Loucy (cell line): Measurements from ENCODE around the gene SELENOS.

Experiments
- H2AFZ ChIP-seq: fragments of 200-600 bp; sonication (generic); 2 replicates; pipeline ENCODE4 v1.6.0; 2016; ENCODE audit warnings: antibody characterized with exemption, mild to moderate bottlenecking, low read length, moderate library complexity
- H3F3A ChIP-seq: fragments of 200-600 bp; 2 replicates; pipeline ENCODE4 v1.6.0; 2016; ENCODE audit warnings: antibody characterized with exemption, low read depth, mild to moderate bottlenecking
- H3K27me3 ChIP-seq: fragments of 200-600 bp; sonication (generic); 2 replicates; pipeline ENCODE4 v1.6.1; 2014; ENCODE audit warnings: low read length, mild to moderate bottlenecking; ENCODE audit not compliant: insufficient read depth, poor library complexity, severe bottlenecking
- H3K36me3 ChIP-seq: fragments of 200-600 bp; sonication (generic); 2 replicates; pipeline ENCODE4 v1.6.1; 2016; ENCODE audit warnings: low read length; ENCODE audit not compliant: insufficient read depth
- H3K4me1 ChIP-seq: fragments of 200-600 bp; sonication (generic); 2 replicates; pipeline ENCODE4 v1.5.1; 2014; ENCODE audit warnings: low read length, mild to moderate bottlenecking; ENCODE audit not compliant: insufficient read depth, poor library complexity, severe bottlenecking
- H3K4me2 ChIP-seq: fragments of 200-600 bp; sonication (generic); 2 replicates; pipeline ENCODE4 v1.6.0; 2014; ENCODE audit warnings: antibody characterized with exemption, low read length, low read depth, mild to moderate bottlenecking; ENCODE audit not compliant: poor library complexity, severe bottlenecking
- H3K4me3 ChIP-seq: fragments of 200-600 bp; sonication (generic); 2 replicates; pipeline ENCODE4 v1.5.1; 2014; ENCODE audit warnings: low read length, mild to moderate bottlenecking, mixed read lengths; ENCODE audit not compliant: poor library complexity, severe bottlenecking
- H3K79me2 ChIP-seq: fragments of 200-600 bp; sonication (generic); 2 replicates; pipeline ENCODE4 v1.6.1; 2014; ENCODE audit warnings: low read length; ENCODE audit not compliant: insufficient read depth
- H3K9ac ChIP-seq: fragments of 200-600 bp; sonication (generic); 2 replicates; pipeline ENCODE4 v1.6.0; 2014; ENCODE audit warnings: mild to moderate bottlenecking, low read depth, low read length, moderate library complexity; ENCODE audit not compliant: poor library complexity, severe bottlenecking
- H3K9me2 ChIP-seq: fragments of 200-600 bp; sonication (generic); replicated peaks from 2 replicates; pipeline ENCODE4 v1.6.1; 2016; ENCODE audit warnings: low read depth, low read length, mixed read lengths
- H3K9me3 ChIP-seq: fragments of 200-600 bp; sonication (generic); 2 replicates; pipeline ENCODE4 v1.6.1; 2014; ENCODE audit warnings: mild to moderate bottlenecking, antibody characterized with exemption, low read length, low read depth; ENCODE audit not compliant: insufficient read depth
- H4K20me1 ChIP-seq: fragments of 200-600 bp; sonication (generic); 2 replicates; pipeline ENCODE4 v1.6.0; 2014; ENCODE audit warnings: antibody characterized with exemption, low read length, mild to moderate bottlenecking; ENCODE audit not compliant: insufficient read depth, poor library complexity, severe bottlenecking
- CTCF ChIP-seq: fragments of 200-600 bp; sonication (generic); conservative IDR thresholded peaks from 2 replicates; pipeline ENCODE4 v1.5.1; 2014; ENCODE audit warnings: mild to moderate bottlenecking, antibody characterized with exemption, low read length
- EZH2phosphoT487 ChIP-seq: fragments of 200-600 bp; IDR thresholded peaks from 2 replicates; pipeline ENCODE4 v1.6.1; 2018; ENCODE audit warnings: antibody characterized with exemption, mild to moderate bottlenecking, moderate library complexity, borderline replicate concordance

The SELENOS gene

GRCh38 chr15:101313041-101313761 is 35.9 kb upstream of the SELENOS start:
- no peak for TF ChIP-seq CTCF
- no peak for TF ChIP-seq EZH2phosphoT487
- Histone ChIP-seq H3K4me2 (no peak overlapping the region), H3K27me3 (peaks cover 8% of the 10 kb centered on the region), H3K4me1 (no peaks in the 10 kb centered on the region), H3F3A (no peaks in the 10 kb centered on the region), H3K9ac (no peak overlapping the region), H3K9me3 (no peaks in the 10 kb centered on the region), H4K20me1 (no peaks in the 10 kb centered on the region), H2AFZ (no peak overlapping the region), H3K36me3 (no peaks in the 10 kb centered on the region), H3K4me3 (no peak overlapping the region), H3K79me2 (no peaks in the 10 kb centered on the region), H3K9me2 (no peaks in the 10 kb centered on the region)

GRCh38 chr15:101310508-101310907 is 33.2 kb upstream of the SELENOS start:
- Histone ChIP-seq H3K9me2 (no peaks in the 10 kb centered on the region), H3K9me3 (no peaks in the 10 kb centered on the region), H3K79me2 (no peaks in the 10 kb centered on the region), H3K4me2 (no peak overlapping the region), H4K20me1 (no peaks in the 10 kb centered on the region), H3K36me3 (no peaks in the 10 kb centered on the region), H3K9ac (no peak overlapping the region), H2AFZ (no peak overlapping the region), H3F3A (no peaks in the 10 kb centered on the region), H3K4me3 (no peak overlapping the region), H3K4me1 (no peaks in the 10 kb centered on the region), H3K27me3 (peaks cover 1% of the 10 kb centered on the region)
- TF ChIP-seq CTCF, result no peak
- no peak for TF ChIP-seq EZH2phosphoT487

GRCh38 chr15:101310161-101310480 is 32.8 kb upstream of the SELENOS start:
- Histone ChIP-seq H3K4me2 (no peak overlapping the region), H2AFZ (no peak overlapping the region), H3K79me2 (no peaks in the 10 kb centered on the region), H3K9ac (no peak overlapping the region), H3K36me3 (no peaks in the 10 kb centered on the region), H3K9me2 (no peaks in the 10 kb centered on the region), H3F3A (no peaks in the 10 kb centered on the region), H3K4me1 (no peaks in the 10 kb centered on the region), H4K20me1 (no peaks in the 10 kb centered on the region), H3K27me3 (no peaks in the 10 kb centered on the region), H3K4me3 (no peak overlapping the region), H3K9me3 (no peaks in the 10 kb centered on the region)
- no peak for TF ChIP-seq EZH2phosphoT487
- no peak for TF ChIP-seq CTCF
